Neural cell (in vitro differentiated cells): Measurements from ENCODE around the gene REC114. TPM values are rescaled to one million over a fixed set of nuclear protein-coding genes. Genes with fewer than 3 reads are reported as not detected.

Source experiments
- H2AFZ ChIP-seq: fragments of 200-600, 300-800 bp; sonication (generic), shearing (Covaris generic); 2 replicates; pipeline ENCODE4 v1.6.0; 2014; ENCODE audit warnings: low read depth, mild to moderate bottlenecking, antibody characterized with exemption, low read length, moderate library complexity
- H3F3A ChIP-seq: fragments of 200-600 bp; shearing (Covaris generic); 2 replicates; pipeline ENCODE4 v1.6.1; 2016; ENCODE audit warnings: mild to moderate bottlenecking, moderate library complexity, mixed read lengths, antibody characterized with exemption, low read length; ENCODE audit not compliant: insufficient read depth, poor library complexity, severe bottlenecking
- H3K27ac ChIP-seq: fragments of 200-600, 300-800 bp; sonication (generic), shearing (Covaris generic); 2 replicates; pipeline ENCODE4 v1.5.1; 2014; ENCODE audit warnings: mild to moderate bottlenecking, low read length, moderate library complexity
- H3K27me3 ChIP-seq: fragments of 300-800, 200-600 bp; sonication (generic), shearing (Covaris generic); 2 replicates; pipeline ENCODE4 v1.6.0; 2014; ENCODE audit warnings: mild to moderate bottlenecking, low read depth, low read length, moderate library complexity; ENCODE audit not compliant: insufficient read depth
- H3K36me3 ChIP-seq: fragments of 300-800, 200-600 bp; sonication (generic), shearing (Covaris generic); 2 replicates; pipeline ENCODE4 v1.5.1; 2014; ENCODE audit warnings: mild to moderate bottlenecking, antibody characterized with exemption, low read length, moderate library complexity; ENCODE audit not compliant: insufficient read depth
- H3K4me2 ChIP-seq: fragments of 300-800, 200-600 bp; sonication (generic), shearing (Covaris generic); 2 replicates; pipeline ENCODE4 v1.6.0; 2014; ENCODE audit warnings: mild to moderate bottlenecking, low read length
- H3K4me3 ChIP-seq: fragments of 300-800, 200-600 bp; sonication (generic), shearing (Covaris generic); 2 replicates; pipeline ENCODE4 v1.5.1; 2014; ENCODE audit warnings: mild to moderate bottlenecking, low read length, moderate library complexity
- H3K79me2 ChIP-seq: fragments of 200-600 bp; shearing (Covaris generic); replicated peaks from 2 replicates; pipeline ENCODE4 v1.6.0; 2014; ENCODE audit warnings: mild to moderate bottlenecking, low read length, moderate library complexity; ENCODE audit not compliant: insufficient read depth
- H3K9ac ChIP-seq: fragments of 300-800, 200-600 bp; sonication (generic), shearing (Covaris generic); 2 replicates; pipeline ENCODE4 v1.6.1; 2016; ENCODE audit warnings: mild to moderate bottlenecking, low read length, mixed read lengths
- H3K9me2 ChIP-seq: fragments of 200-600 bp; shearing (Covaris generic); 2 replicates; pipeline ENCODE4 v1.6.1; 2016; ENCODE audit warnings: mild to moderate bottlenecking, low read length, mixed read lengths; ENCODE audit not compliant: insufficient read depth
- H3K9me3 ChIP-seq: fragments of 200-600, 300-800 bp; sonication (generic), shearing (Covaris generic); 2 replicates; pipeline ENCODE4 v1.6.1; 2016; ENCODE audit warnings: mild to moderate bottlenecking, mixed run types, low read length, moderate library complexity, mixed read lengths
- H4K20me1 ChIP-seq: fragments of 200-600 bp; shearing (Covaris generic); 2 replicates; pipeline ENCODE4 v1.6.1; 2016; ENCODE audit warnings: mild to moderate bottlenecking, mixed run types; ENCODE audit not compliant: insufficient read depth
- EP300 ChIP-seq: fragments of 450-650 bp; conservative IDR thresholded peaks from 2 replicates; pipeline ENCODE4 v1.6.1; 2014; ENCODE audit warnings: antibody characterized with exemption, mild to moderate bottlenecking, moderate library complexity; ENCODE audit not compliant: poor library complexity, severe bottlenecking
- EZH2 ChIP-seq: fragments of 200-600, 300-800 bp; shearing (Covaris generic), sonication (generic); IDR thresholded peaks from 2 replicates; pipeline ENCODE4 v1.6.1; 2014; ENCODE audit warnings: antibody characterized with exemption, low read length, borderline replicate concordance, mild to moderate bottlenecking; ENCODE audit not compliant: insufficient read depth, poor library complexity, severe bottlenecking
- MXI1 ChIP-seq: fragments of 450-650 bp; conservative IDR thresholded peaks from 2 replicates; pipeline ENCODE4 v1.6.1; 2014; ENCODE audit warnings: antibody characterized with exemption, mild to moderate bottlenecking; ENCODE audit not compliant: poor library complexity, severe bottlenecking
- POLR2AphosphoS5 ChIP-seq: IDR thresholded peaks from 2 replicates; pipeline ENCODE4 v1.6.1; 2012
- RAD21 ChIP-seq: fragments of 450-650 bp; conservative IDR thresholded peaks from 2 replicates; pipeline ENCODE4 v1.6.1; 2014; ENCODE audit warnings: antibody characterized with exemption, mild to moderate bottlenecking, moderate library complexity
- SMC3 ChIP-seq: fragments of 450-650 bp; conservative IDR thresholded peaks from 2 replicates; pipeline ENCODE4 v1.6.1; 2014; ENCODE audit warnings: antibody characterized with exemption, mild to moderate bottlenecking, moderate library complexity; ENCODE audit not compliant: poor library complexity
- TAF1 ChIP-seq: IDR thresholded peaks from 2 replicates; pipeline ENCODE4 v1.6.1; 2012; ENCODE audit warnings: low read depth
- polyA plus RNA-seq: library from polyadenylated mRNA; depleted of rRNA; stranded (reverse); fragments of >200 nt; gene quantifications from 2 replicates; pipeline ENCODE4 v1.2.3, GENCODE V29; 2014
- TF ChIP-seq, protein P1 (sequence below): fragments of 450-650 bp; IDR thresholded peaks from 2 replicates; pipeline ENCODE4 v1.5.1; 2014; ENCODE audit warnings: antibody characterized with exemption, mild to moderate bottlenecking, moderate library complexity; ENCODE audit not compliant: poor library complexity, severe bottlenecking
- TF ChIP-seq, protein P2 (sequence below): IDR thresholded peaks from 2 replicates; pipeline ENCODE4 v1.6.1; 2012; ENCODE audit warnings: borderline replicate concordance

Gene REC114
- polyA plus RNA-seq, 1 donor from 2014 or later = not detected

DNA sequence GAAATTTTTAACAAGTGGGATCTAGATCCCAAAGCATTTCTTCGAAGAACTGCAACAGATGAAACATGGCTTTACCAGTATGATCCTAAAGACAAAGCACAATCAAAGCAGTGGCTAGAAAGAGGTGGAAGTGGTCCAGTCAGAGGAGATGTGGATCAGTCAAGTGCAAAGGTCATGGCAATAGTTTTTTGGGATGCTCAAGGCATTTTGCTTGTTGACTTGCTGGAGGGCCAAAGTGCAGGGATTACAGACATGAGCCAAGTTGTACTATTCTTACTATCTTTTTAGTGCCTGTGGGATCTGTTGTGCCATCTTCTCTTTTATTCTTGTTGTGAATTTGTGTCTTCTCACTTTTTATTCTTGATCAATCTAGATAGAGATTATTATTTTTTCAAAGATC, 82.0 kb downstream of the REC114 start:
- TF ChIP-seq POLR2AphosphoS5 = no peak
- TF ChIP-seq EP300 = no peak
- TF ChIP-seq, protein P1, sequence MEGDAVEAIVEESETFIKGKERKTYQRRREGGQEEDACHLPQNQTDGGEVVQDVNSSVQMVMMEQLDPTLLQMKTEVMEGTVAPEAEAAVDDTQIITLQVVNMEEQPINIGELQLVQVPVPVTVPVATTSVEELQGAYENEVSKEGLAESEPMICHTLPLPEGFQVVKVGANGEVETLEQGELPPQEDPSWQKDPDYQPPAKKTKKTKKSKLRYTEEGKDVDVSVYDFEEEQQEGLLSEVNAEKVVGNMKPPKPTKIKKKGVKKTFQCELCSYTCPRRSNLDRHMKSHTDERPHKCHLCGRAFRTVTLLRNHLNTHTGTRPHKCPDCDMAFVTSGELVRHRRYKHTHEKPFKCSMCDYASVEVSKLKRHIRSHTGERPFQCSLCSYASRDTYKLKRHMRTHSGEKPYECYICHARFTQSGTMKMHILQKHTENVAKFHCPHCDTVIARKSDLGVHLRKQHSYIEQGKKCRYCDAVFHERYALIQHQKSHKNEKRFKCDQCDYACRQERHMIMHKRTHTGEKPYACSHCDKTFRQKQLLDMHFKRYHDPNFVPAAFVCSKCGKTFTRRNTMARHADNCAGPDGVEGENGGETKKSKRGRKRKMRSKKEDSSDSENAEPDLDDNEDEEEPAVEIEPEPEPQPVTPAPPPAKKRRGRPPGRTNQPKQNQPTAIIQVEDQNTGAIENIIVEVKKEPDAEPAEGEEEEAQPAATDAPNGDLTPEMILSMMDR = no peak
- no peak for TF ChIP-seq SMC3
- no peak for TF ChIP-seq EZH2
- no peak for TF ChIP-seq RAD21
- TF ChIP-seq, protein P2, sequence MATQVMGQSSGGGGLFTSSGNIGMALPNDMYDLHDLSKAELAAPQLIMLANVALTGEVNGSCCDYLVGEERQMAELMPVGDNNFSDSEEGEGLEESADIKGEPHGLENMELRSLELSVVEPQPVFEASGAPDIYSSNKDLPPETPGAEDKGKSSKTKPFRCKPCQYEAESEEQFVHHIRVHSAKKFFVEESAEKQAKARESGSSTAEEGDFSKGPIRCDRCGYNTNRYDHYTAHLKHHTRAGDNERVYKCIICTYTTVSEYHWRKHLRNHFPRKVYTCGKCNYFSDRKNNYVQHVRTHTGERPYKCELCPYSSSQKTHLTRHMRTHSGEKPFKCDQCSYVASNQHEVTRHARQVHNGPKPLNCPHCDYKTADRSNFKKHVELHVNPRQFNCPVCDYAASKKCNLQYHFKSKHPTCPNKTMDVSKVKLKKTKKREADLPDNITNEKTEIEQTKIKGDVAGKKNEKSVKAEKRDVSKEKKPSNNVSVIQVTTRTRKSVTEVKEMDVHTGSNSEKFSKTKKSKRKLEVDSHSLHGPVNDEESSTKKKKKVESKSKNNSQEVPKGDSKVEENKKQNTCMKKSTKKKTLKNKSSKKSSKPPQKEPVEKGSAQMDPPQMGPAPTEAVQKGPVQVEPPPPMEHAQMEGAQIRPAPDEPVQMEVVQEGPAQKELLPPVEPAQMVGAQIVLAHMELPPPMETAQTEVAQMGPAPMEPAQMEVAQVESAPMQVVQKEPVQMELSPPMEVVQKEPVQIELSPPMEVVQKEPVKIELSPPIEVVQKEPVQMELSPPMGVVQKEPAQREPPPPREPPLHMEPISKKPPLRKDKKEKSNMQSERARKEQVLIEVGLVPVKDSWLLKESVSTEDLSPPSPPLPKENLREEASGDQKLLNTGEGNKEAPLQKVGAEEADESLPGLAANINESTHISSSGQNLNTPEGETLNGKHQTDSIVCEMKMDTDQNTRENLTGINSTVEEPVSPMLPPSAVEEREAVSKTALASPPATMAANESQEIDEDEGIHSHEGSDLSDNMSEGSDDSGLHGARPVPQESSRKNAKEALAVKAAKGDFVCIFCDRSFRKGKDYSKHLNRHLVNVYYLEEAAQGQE = no peak
- TF ChIP-seq MXI1 = no peak
- TF ChIP-seq TAF1 = no peak
- Histone ChIP-seq H3K79me2 (no peaks in the 10 kb centered on the region), H3K4me3 (no peak overlapping the region), H3K27me3 (no peaks in the 10 kb centered on the region), H4K20me1 (no peaks in the 10 kb centered on the region), H3K9ac (no peak overlapping the region), H3F3A (no peaks in the 10 kb centered on the region), H2AFZ (no peak overlapping the region), H3K36me3 (no peaks in the 10 kb centered on the region), H3K9me2 (no peaks in the 10 kb centered on the region), H3K4me2 (no peak overlapping the region), H3K9me3 (no peaks in the 10 kb centered on the region), H3K27ac (no peak overlapping the region)

GRCh38 chr15:73527598-73527997, 84.6 kb downstream of the REC114 start:
- no peaks in the 10 kb centered on the region for H3K36me3 ChIP-seq
- no peak overlapping the region for H3K4me2 ChIP-seq
- no peaks in the 10 kb centered on the region for H3K9me2 ChIP-seq
- H3K27ac ChIP-seq = no peak overlapping the region
- TF ChIP-seq MXI1 = no peak
- H2AFZ ChIP-seq = no peak overlapping the region
- H3K9ac ChIP-seq = no peak overlapping the region
- no peaks in the 10 kb centered on the region for H3K9me3 ChIP-seq
- H3F3A ChIP-seq = no peaks in the 10 kb centered on the region
- H4K20me1 ChIP-seq = no peaks in the 10 kb centered on the region
- no peak overlapping the region for H3K4me3 ChIP-seq
- H3K79me2 ChIP-seq = no peaks in the 10 kb centered on the region
- no peaks in the 10 kb centered on the region for H3K27me3 ChIP-seq

GRCh38 chr15:73530649-73531048, 87.7 kb downstream of the REC114 start:
- no peak for TF ChIP-seq SMC3

More at GRCh38 chr15:73530649-73531048, 87.7 kb downstream of the REC114 start:
- Histone ChIP-seq H2AFZ (no peak overlapping the region), H3K4me2 (no peak overlapping the region), H3K36me3 (no peaks in the 10 kb centered on the region), H3K79me2 (no peaks in the 10 kb centered on the region), H3K9ac (no peak overlapping the region), H4K20me1 (no peaks in the 10 kb centered on the region), H3F3A (no peaks in the 10 kb centered on the region), H3K4me3 (no peak overlapping the region), H3K27me3 (no peaks in the 10 kb centered on the region), H3K27ac (no peak overlapping the region), H3K9me3 (no peaks in the 10 kb centered on the region), H3K9me2 (no peaks in the 10 kb centered on the region)
